HCT116 (cell line): ENCODE data around the gene MAN1A1. TPM values are rescaled to one million over a fixed set of nuclear protein-coding genes. Genes with fewer than 3 reads are reported as not detected.

ENCODE experiments used
- ATAC-seq: fragments of 200-7000 bp; cut with Tn5 transposase; 2 replicates; pipeline ENCODE4 v1.9.1; 2020; ENCODE audit warnings: mild to moderate bottlenecking, moderate library complexity
- BruUV-seq: library from RNA; stranded (reverse); fragments of 400-500 nt; replicated peaks from 2 replicates; lab custom pipeline; 2021; lab: Mats Ljungman, UMichigan
- CTCF ChIA-PET: fragments of 300-600 bp; sonication (Branson Sonifier 250); formaldehyde crosslinking; loops from one replicate; lab custom pipeline; 2021; ENCODE audit warnings: antibody characterized with exemption; lab: Charles Lee
- POLR2A ChIA-PET: fragments of 300-600, 350-600 bp; sonication (Branson Sonifier 250); formaldehyde crosslinking; loops from one replicate; lab custom pipeline; 2021; ENCODE audit warnings: antibody characterized with exemption; lab: Charles Lee
- RAD21 ChIA-PET, 2 experiments: fragments of 300-600 bp; sonication (Branson Sonifier 250); formaldehyde crosslinking; loops; one replicate each; lab custom pipeline; 2023; ENCODE audit warnings: low total read pairs in 2 of 2; ENCODE audit not compliant: uncharacterized antibody in 2 of 2, unreplicated experiment in 2 of 2, low non-redundant PET in 1 of 2; lab: Charles Lee
- DNase-seq: peaks from one replicate; pipeline ENCODE4 v3.0.0-alpha.2; 2010; ENCODE audit warnings: low read depth, low spot score
- H2AFZ ChIP-seq: fragments of 200-600 bp; shearing (Covaris generic), sonication (generic); 2 replicates; pipeline ENCODE4 v1.6.1; 2017; ENCODE audit warnings: low read depth, mixed run types, mixed read lengths, antibody characterized with exemption, low read length; ENCODE audit not compliant: poor library complexity, severe bottlenecking
- H3K27ac ChIP-seq: 2 replicates; pipeline ENCODE4 v1.5.1; 2012; ENCODE audit warnings: low read depth, low read length
- H3K27me3 ChIP-seq: fragments of 200-600 bp; sonication (generic); 2 replicates; pipeline ENCODE4 v1.6.1; 2016; ENCODE audit warnings: mixed run types, low read length, mixed read lengths; ENCODE audit not compliant: insufficient read depth
- H3K36me3 ChIP-seq, 2 experiments: fragments of 200-500 bp in 1 of 2; fragments of 200-600 bp in 1 of 2; sonication (Bioruptor generic) in 1 of 2; sonication (generic) in 1 of 2; 2 replicates each; pipeline versions ENCODE4 v1.5.1 to v1.6.1; 2014 to 2016; ENCODE audit warnings: low read length in 2 of 2, inconsistent platforms in 1 of 2, mixed read lengths in 1 of 2, mixed run types in 1 of 2; ENCODE audit not compliant: insufficient read depth in 2 of 2, control insufficient read depth in 1 of 2
- H3K4me1 ChIP-seq, 2 experiments: fragments of 200-600 bp in 1 of 2; sonication (generic) in 1 of 2; 2 replicates each; pipeline versions ENCODE4 v1.5.1 to v1.6.1; 2012 to 2017; ENCODE audit warnings: low read length in 2 of 2, inconsistent platforms in 1 of 2, mild to moderate bottlenecking in 1 of 2, mixed read lengths in 1 of 2, mixed run types in 1 of 2, moderate library complexity in 1 of 2; ENCODE audit not compliant: insufficient read depth in 2 of 2, control insufficient read depth in 1 of 2
- H3K4me2 ChIP-seq: fragments of 200-600 bp; sonication (generic); 2 replicates; pipeline ENCODE4 v1.6.1; 2017; ENCODE audit warnings: mixed run types, low read length, mixed read lengths
- H3K4me3 ChIP-seq, 2 experiments: fragments of 200-600 bp in 1 of 2; sonication (generic) in 1 of 2; replicated peaks in 1 of 2; 2 replicates each; pipeline ENCODE4 v1.5.1; 2011 to 2016; ENCODE audit warnings: low read length in 2 of 2, control low read depth in 1 of 2, low read depth in 1 of 2, mild to moderate bottlenecking in 1 of 2, mixed read lengths in 1 of 2, mixed run types in 1 of 2
- H3K79me2 ChIP-seq: fragments of 200-600 bp; sonication (generic); 2 replicates; pipeline ENCODE4 v1.6.1; 2017; ENCODE audit warnings: mild to moderate bottlenecking, mixed run types, low read length, moderate library complexity, mixed read lengths; ENCODE audit not compliant: insufficient read depth
- H3K9ac ChIP-seq: fragments of 200-600 bp; sonication (generic); 2 replicates; pipeline ENCODE4 v1.6.1; 2016; ENCODE audit warnings: low read length, mixed read lengths
- H3K9me2 ChIP-seq: fragments of 200-600 bp; sonication (generic), shearing (Covaris generic); 2 replicates; pipeline ENCODE4 v1.6.1; 2017; ENCODE audit warnings: mixed run types, mild to moderate bottlenecking, moderate library complexity; ENCODE audit not compliant: insufficient read depth
- H3K9me3 ChIP-seq, 2 experiments: fragments of 200-500 bp in 1 of 2; fragments of 200-600 bp in 1 of 2; sonication (Bioruptor generic) in 1 of 2; sonication (generic) in 1 of 2; 2 replicates each; pipeline ENCODE4 v1.6.1; 2014 to 2017; ENCODE audit warnings: low read length in 2 of 2, mixed read lengths in 2 of 2, inconsistent platforms in 1 of 2, low read depth in 1 of 2, mild to moderate bottlenecking in 1 of 2, mixed run types in 1 of 2, moderate library complexity in 1 of 2; ENCODE audit not compliant: control insufficient read depth in 1 of 2, insufficient read depth in 1 of 2
- H4K20me1 ChIP-seq: fragments of 200-600 bp; sonication (generic), shearing (Covaris generic); 2 replicates; pipeline ENCODE4 v1.6.1; 2017; ENCODE audit warnings: mixed run types, mild to moderate bottlenecking, moderate library complexity; ENCODE audit not compliant: insufficient read depth
- ELF1 ChIP-seq: IDR thresholded peaks from 2 replicates; pipeline ENCODE4 v1.6.1; 2012; ENCODE audit warnings: low read depth, borderline replicate concordance
- EZH2phosphoT487 ChIP-seq: fragments of 200-600 bp; IDR thresholded peaks from 2 replicates; pipeline ENCODE4 v1.6.1; 2018; ENCODE audit warnings: antibody characterized with exemption, borderline replicate concordance
- POLR2AphosphoS5 ChIP-seq: IDR thresholded peaks from 2 replicates; pipeline ENCODE4 v1.6.1; 2011; ENCODE audit warnings: mild to moderate bottlenecking, low read depth, low read length, moderate library complexity
- RAD21 ChIP-seq: IDR thresholded peaks from 2 replicates; pipeline ENCODE4 v1.6.1; 2012; ENCODE audit warnings: low read depth, mild to moderate bottlenecking
- REST ChIP-seq: IDR thresholded peaks from 2 replicates; pipeline ENCODE4 v1.6.1; 2012; ENCODE audit warnings: low read depth
- SIN3A ChIP-seq: IDR thresholded peaks from 2 replicates; pipeline ENCODE4 v1.6.1; 2012; ENCODE audit warnings: low read depth
- SRF ChIP-seq: IDR thresholded peaks from 2 replicates; pipeline ENCODE4 v1.6.1; 2012; ENCODE audit warnings: low read depth
- YY1 ChIP-seq: IDR thresholded peaks from 2 replicates; pipeline ENCODE4 v1.6.1; 2011; ENCODE audit warnings: low read length, low read depth, moderate library complexity, mild to moderate bottlenecking; ENCODE audit not compliant: insufficient replicate concordance; ENCODE audit errors: extremely low read depth
- ZBTB33 ChIP-seq: IDR thresholded peaks from 2 replicates; pipeline ENCODE4 v1.6.1; 2011; ENCODE audit warnings: mild to moderate bottlenecking, low read length, moderate library complexity; ENCODE audit not compliant: insufficient replicate concordance; ENCODE audit errors: extremely low read depth
- ZFX ChIP-seq: fragments of 450-650 bp; IDR thresholded peaks from 2 replicates; pipeline ENCODE4 v1.6.1; 2017
- ZNF274 ChIP-seq: fragments of 200-500 bp; sonication (Bioruptor generic); IDR thresholded peaks from 2 replicates; pipeline ENCODE4 v1.6.1; 2014; ENCODE audit warnings: mild to moderate bottlenecking, low read depth, low read length, inconsistent platforms
- intact Hi-C: fragments of 100-400 bp; cut with micrococcal nuclease; formaldehyde crosslinking; loops from 2 replicates; pipeline ENCODE4 v1.10.0; 2022
- total RNA-seq: library from RNA; stranded (reverse); gene quantifications from one replicate; pipeline ENCODE4 v1.2.1, GENCODE V29; 2021; ENCODE audit not compliant: unreplicated experiment

Gene MAN1A1
- total RNA-seq, 1 experiment from 2014 or later = 46.0 TPM

GRCh38 chr6:119243657-119244056, 105.9 kb downstream of the MAN1A1 start (continued):
- TF ChIP-seq EZH2phosphoT487 = no peak

GRCh38 chr6:119243037-119243436, 106.5 kb downstream of the MAN1A1 start:
- Histone ChIP-seq H2AFZ (no peak overlapping the region), H3K9me3 (no peaks in the 10 kb centered on the region), H3K36me3 (peaks cover 0 to 16% of the 10 kb centered on the region in 2 experiments; a peak in 2 of 4 replicates), H3K27ac (no peak overlapping the region; the same call in 1 of the 2 replicates), H3K4me3 (no peak overlapping the region), H3K9me2 (no peaks in the 10 kb centered on the region), H3K27me3 (no peaks in the 10 kb centered on the region), H3K4me2 (no peak overlapping the region), H4K20me1 (no peaks in the 10 kb centered on the region), H3K79me2 (no peaks in the 10 kb centered on the region), H3K4me1 (peaks cover 16 to 31% of the 10 kb centered on the region in 2 experiments), H3K9ac (no peak overlapping the region)
- TF ChIP-seq SIN3A = no peak
- no peak for TF ChIP-seq EZH2phosphoT487
- TF ChIP-seq ZNF274 = no peak
- no peak for TF ChIP-seq SRF
- no peak for TF ChIP-seq REST
- TF ChIP-seq ZBTB33 = no peak
- TF ChIP-seq YY1 = no peak
- no peak for TF ChIP-seq POLR2AphosphoS5
- TF ChIP-seq ELF1 = no peak
- no peak for TF ChIP-seq ZFX
- no peak for TF ChIP-seq RAD21
- no TSS peak for BruUV-seq
- RAD21 ChIA-PET = no interaction called here
- ATAC-seq (no peak), DNase-seq (no peak)
- CTCF ChIA-PET = no interaction called here
- intact Hi-C loops = no loop called here
- POLR2A ChIA-PET = no interaction called here
